ENCODE results near the gene TMEM135.
A peak's percentile ranks its signal among the peaks of the same experiment; 100 is the strongest.

TMEM135 gene

DNA sequence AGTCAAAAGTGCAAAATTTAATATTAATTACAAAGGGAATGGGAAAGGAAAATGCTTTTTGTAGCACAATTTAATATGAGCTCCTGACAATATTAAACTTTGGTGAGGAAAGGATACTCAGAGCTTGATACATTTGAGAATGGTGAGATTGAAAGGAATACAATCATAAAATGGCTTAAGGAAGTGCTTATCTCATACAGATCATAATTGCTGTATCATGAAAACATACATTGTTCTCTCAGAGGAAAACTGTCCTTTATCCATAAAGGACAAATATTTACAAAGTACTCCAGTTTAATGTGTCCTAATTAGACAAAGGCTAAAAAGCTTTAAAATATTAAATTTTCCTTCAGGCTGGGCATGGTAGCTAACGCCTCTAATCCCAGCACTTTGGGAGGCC, 260.4 kb downstream of the TMEM135 start:
- Histone ChIP-seq H2AK5ac (ENCODE audit: low read length, severe bottlenecking) (no peak overlapping the region), H3K9ac (ENCODE audit: low read length) (no peak overlapping the region), H3K4me2 (ENCODE audit: low read length, poor library complexity, severe bottlenecking) (no peak overlapping the region), H3K4me1 (ENCODE audit: control insufficient read depth, insufficient read depth, low read depth, low read length) (no peaks in the 10 kb centered on the region), H3K79me1 (replicated peaks; ENCODE audit: low read length, poor library complexity, severe bottlenecking) (peaks cover 3% of the 10 kb centered on the region), H3K14ac (ENCODE audit: low read length in 2 of 2) (no peak overlapping the region), H2BK120ac (ENCODE audit: low read depth, low read length) (no peak overlapping the region), H3K4ac (ENCODE audit: low read depth in 1 of 2, low read length in 2 of 2) (no peak overlapping the region), H3K18ac (ENCODE audit: low read depth in 1 of 2, low read length in 2 of 2) (no peak overlapping the region), H2AFZ (ENCODE audit: low read depth, low read length) (no peak overlapping the region), H3K27me3 (ENCODE audit: control insufficient read depth in 1 of 2, insufficient read depth in 1 of 2, low read length in 2 of 2) (no peaks in the 10 kb centered on the region), H4K8ac (ENCODE audit: low read length) (no peak overlapping the region), H2BK12ac (ENCODE audit: low read length in 2 of 2) (no peak overlapping the region), H3K9me3 (ENCODE audit: control insufficient read depth, low read length) (no peaks in the 10 kb centered on the region), H3K4me3 (ENCODE audit: insufficient read depth in 1 of 2, low read depth in 1 of 2, low read length in 2 of 2) (no peak overlapping the region), H4K91ac (ENCODE audit: low read length) (no peak overlapping the region), H2BK5ac (ENCODE audit: low read depth, low read length, poor library complexity, severe bottlenecking) (no peak overlapping the region), H3K36me3 (ENCODE audit: control insufficient read depth in 1 of 2, insufficient read depth in 2 of 2, low read depth in 1 of 2, low read length in 2 of 2) (peaks cover 0 to 3% of the 10 kb centered on the region in 2 experiments), H3K27ac (ENCODE audit: low read length, poor library complexity, severe bottlenecking) (no peak overlapping the region), H2BK15ac (ENCODE audit: low read depth, poor library complexity, severe bottlenecking) (no peak overlapping the region), H3K23ac (ENCODE audit: low read length in 2 of 2) (no peak overlapping the region)
- no peak for DNase-seq
- 100% methylated on average over 1 of the region's 1 CpG for WGBS

GRCh38 chr11:87299041-87299481, 261.3 kb downstream of the TMEM135 start:
- H2BK15ac ChIP-seq (ENCODE audit: low read depth, poor library complexity, severe bottlenecking): no peak overlapping the region
- H4K91ac ChIP-seq (ENCODE audit: low read length): no peak overlapping the region
- DNase-seq: peak; percentile 19
- peaks cover 0 to 9% of the 10 kb centered on the region in 2 experiments for H3K36me3 ChIP-seq (ENCODE audit: control insufficient read depth in 1 of 2, insufficient read depth in 2 of 2, low read depth in 1 of 2, low read length in 2 of 2)
- H3K9me3 ChIP-seq (ENCODE audit: control insufficient read depth, low read length): no peaks in the 10 kb centered on the region
- peaks cover 3% of the 10 kb centered on the region for H3K79me1 ChIP-seq (replicated peaks; ENCODE audit: low read length, poor library complexity, severe bottlenecking)
- no peak overlapping the region for H3K14ac ChIP-seq (ENCODE audit: low read length in 2 of 2)
- H2BK120ac ChIP-seq (ENCODE audit: low read depth, low read length): no peak overlapping the region
- no peak overlapping the region for H3K27ac ChIP-seq (ENCODE audit: low read length, poor library complexity, severe bottlenecking)
- H2AK5ac ChIP-seq (ENCODE audit: low read length, severe bottlenecking): no peak overlapping the region
- no peak overlapping the region for H3K4ac ChIP-seq (ENCODE audit: low read depth in 1 of 2, low read length in 2 of 2)
- no peak overlapping the region for H3K18ac ChIP-seq (ENCODE audit: low read depth in 1 of 2, low read length in 2 of 2)
- H2AFZ ChIP-seq (ENCODE audit: low read depth, low read length): no peak overlapping the region
- no peak overlapping the region for H2BK12ac ChIP-seq (ENCODE audit: low read length in 2 of 2)
- no peaks in the 10 kb centered on the region for H3K4me1 ChIP-seq (ENCODE audit: control insufficient read depth, insufficient read depth, low read depth, low read length)
- no peak overlapping the region for H4K8ac ChIP-seq (ENCODE audit: low read length)
- no peak overlapping the region for H3K23ac ChIP-seq (ENCODE audit: low read length in 2 of 2)
- no peak overlapping the region for H2BK5ac ChIP-seq (ENCODE audit: low read depth, low read length, poor library complexity, severe bottlenecking)
- H3K27me3 ChIP-seq (ENCODE audit: control insufficient read depth in 1 of 2, insufficient read depth in 1 of 2, low read length in 2 of 2): no peaks in the 10 kb centered on the region
- 100% methylated on average over 1 of the region's 1 CpG for WGBS
- H3K4me2 ChIP-seq (ENCODE audit: low read length, poor library complexity, severe bottlenecking): no peak overlapping the region
- H3K9ac ChIP-seq (ENCODE audit: low read length): no peak overlapping the region
- H3K4me3 ChIP-seq (ENCODE audit: insufficient read depth in 1 of 2, low read depth in 1 of 2, low read length in 2 of 2): no peak overlapping the region

DNA sequence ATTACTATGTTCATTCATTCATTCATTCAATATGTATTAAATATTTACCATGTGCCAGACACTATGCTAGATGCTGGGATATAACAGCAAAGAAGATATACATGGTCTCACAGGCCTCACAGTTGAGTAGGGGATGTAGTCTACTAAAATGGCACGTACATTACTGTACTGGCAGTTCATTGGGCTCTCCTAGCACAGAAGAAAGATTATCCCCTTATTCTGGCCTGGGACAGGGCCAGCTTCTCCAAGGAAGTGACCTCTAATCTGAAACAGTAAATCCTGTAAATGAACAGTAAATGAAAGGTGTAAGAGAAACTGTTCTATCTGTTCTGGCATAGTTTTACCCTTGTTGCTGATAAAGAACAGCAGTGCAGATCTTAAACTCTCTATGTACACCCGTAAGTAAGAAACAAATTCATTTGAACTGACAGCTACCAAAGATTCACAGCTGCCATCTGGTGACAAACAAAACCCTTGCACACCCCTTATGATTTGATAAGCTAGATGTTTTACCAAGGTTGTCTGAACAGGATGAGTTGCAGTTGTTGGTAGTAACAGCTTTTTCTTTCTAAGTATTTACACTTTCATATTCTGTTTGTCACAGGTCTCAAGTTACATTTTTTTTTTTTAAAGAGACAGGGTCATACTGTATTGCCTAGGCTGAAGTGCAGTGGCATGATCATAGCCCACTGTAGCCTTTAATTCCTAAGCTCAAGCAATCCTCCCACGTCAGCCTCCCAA, 263.1 kb downstream of the TMEM135 start:
- no peak overlapping the region for H4K91ac ChIP-seq (ENCODE audit: low read length)
- H2BK5ac ChIP-seq (ENCODE audit: low read depth, low read length, poor library complexity, severe bottlenecking): no peak overlapping the region
- H3K36me3 ChIP-seq (ENCODE audit: control insufficient read depth in 1 of 2, insufficient read depth in 2 of 2, low read depth in 1 of 2, low read length in 2 of 2): peaks cover 0 to 9% of the 10 kb centered on the region in 2 experiments
- no peak overlapping the region for H3K4me3 ChIP-seq (ENCODE audit: insufficient read depth in 1 of 2, low read depth in 1 of 2, low read length in 2 of 2)
- no peak overlapping the region for H2BK120ac ChIP-seq (ENCODE audit: low read depth, low read length)
- no peak overlapping the region for H3K14ac ChIP-seq (ENCODE audit: low read length in 2 of 2)
- no peak overlapping the region for H3K27ac ChIP-seq (ENCODE audit: low read length, poor library complexity, severe bottlenecking)
- WGBS: 83% methylated on average over 3 of the region's 3 CpGs
- no peak overlapping the region for H2AK5ac ChIP-seq (ENCODE audit: low read length, severe bottlenecking)
- H3K9ac ChIP-seq (ENCODE audit: low read length): peak overlapping the region; percentile 14
- peaks cover 3% of the 10 kb centered on the region for H3K79me1 ChIP-seq (replicated peaks; ENCODE audit: low read length, poor library complexity, severe bottlenecking)
- no peaks in the 10 kb centered on the region for H3K9me3 ChIP-seq (ENCODE audit: control insufficient read depth, low read length)
- no peak overlapping the region for H3K23ac ChIP-seq (ENCODE audit: low read length in 2 of 2)
- DNase-seq: peak; percentile 18
- no peak overlapping the region for H3K18ac ChIP-seq (ENCODE audit: low read depth in 1 of 2, low read length in 2 of 2)
- H2BK15ac ChIP-seq (ENCODE audit: low read depth, poor library complexity, severe bottlenecking): no peak overlapping the region
- no peaks in the 10 kb centered on the region for H3K4me1 ChIP-seq (ENCODE audit: control insufficient read depth, insufficient read depth, low read depth, low read length)
- H3K4ac ChIP-seq (ENCODE audit: low read depth in 1 of 2, low read length in 2 of 2): no peak overlapping the region
- H3K4me2 ChIP-seq (ENCODE audit: low read length, poor library complexity, severe bottlenecking): no peak overlapping the region
- no peaks in the 10 kb centered on the region for H3K27me3 ChIP-seq (ENCODE audit: control insufficient read depth in 1 of 2, insufficient read depth in 1 of 2, low read length in 2 of 2)
- H2BK12ac ChIP-seq (ENCODE audit: low read length in 2 of 2): no peak overlapping the region
- H4K8ac ChIP-seq (ENCODE audit: low read length): no peak overlapping the region
- no peak overlapping the region for H2AFZ ChIP-seq (ENCODE audit: low read depth, low read length)

DNA sequence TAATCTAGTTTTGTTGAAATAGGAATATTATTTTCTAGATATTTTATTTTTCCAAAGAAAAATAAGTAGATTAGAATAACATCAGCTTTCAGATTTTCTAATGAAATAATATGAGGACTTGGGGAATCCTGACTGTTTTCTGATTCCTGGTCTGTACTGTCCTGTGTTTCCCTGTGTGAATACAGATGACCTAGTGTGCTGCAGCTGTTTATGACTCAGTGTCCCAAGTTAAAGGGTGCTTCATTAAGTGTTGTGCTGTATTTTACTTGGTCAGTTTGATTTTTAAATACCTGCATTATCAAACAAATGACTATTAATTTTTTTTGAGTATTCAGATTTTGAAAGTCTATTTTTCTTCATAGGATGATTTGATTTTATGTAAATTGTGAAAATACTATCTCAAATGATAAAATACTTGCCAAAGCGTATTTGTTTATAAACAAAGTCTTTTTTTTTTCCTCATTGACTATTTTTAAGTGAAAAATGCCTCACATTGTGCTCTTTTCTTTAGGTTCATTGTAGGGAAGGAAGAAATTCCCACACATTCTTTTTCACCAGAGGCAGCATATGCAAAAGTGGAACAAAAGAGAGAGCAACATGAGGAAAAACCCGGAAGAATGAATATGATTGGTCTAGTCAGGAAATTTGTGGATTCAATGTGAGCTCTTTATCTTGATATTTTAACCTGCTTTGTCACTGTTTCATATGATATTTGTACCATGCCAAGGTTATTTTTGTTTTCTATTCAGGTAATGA, 264.2 kb downstream of the TMEM135 start:
- Histone ChIP-seq H3K18ac (ENCODE audit: low read depth in 1 of 2, low read length in 2 of 2) (no peak overlapping the region), H3K36me3 (ENCODE audit: control insufficient read depth in 1 of 2, insufficient read depth in 2 of 2, low read depth in 1 of 2, low read length in 2 of 2) (peaks cover 0 to 9% of the 10 kb centered on the region in 2 experiments), H3K27me3 (ENCODE audit: control insufficient read depth in 1 of 2, insufficient read depth in 1 of 2, low read length in 2 of 2) (no peaks in the 10 kb centered on the region), H3K4ac (ENCODE audit: low read depth in 1 of 2, low read length in 2 of 2) (no peak overlapping the region), H2BK15ac (ENCODE audit: low read depth, poor library complexity, severe bottlenecking) (no peak overlapping the region), H3K79me1 (replicated peaks; ENCODE audit: low read length, poor library complexity, severe bottlenecking) (peaks cover 2% of the 10 kb centered on the region), H4K91ac (ENCODE audit: low read length) (no peak overlapping the region), H3K4me1 (ENCODE audit: control insufficient read depth, insufficient read depth, low read depth, low read length) (no peaks in the 10 kb centered on the region), H2BK12ac (ENCODE audit: low read length in 2 of 2) (no peak overlapping the region), H2AFZ (ENCODE audit: low read depth, low read length) (no peak overlapping the region), H3K9me3 (ENCODE audit: control insufficient read depth, low read length) (no peaks in the 10 kb centered on the region), H3K4me3 (ENCODE audit: insufficient read depth in 1 of 2, low read depth in 1 of 2, low read length in 2 of 2) (no peak overlapping the region), H3K4me2 (ENCODE audit: low read length, poor library complexity, severe bottlenecking) (no peak overlapping the region), H2BK5ac (ENCODE audit: low read depth, low read length, poor library complexity, severe bottlenecking) (no peak overlapping the region), H4K8ac (ENCODE audit: low read length) (no peak overlapping the region), H3K9ac (ENCODE audit: low read length) (no peak overlapping the region), H3K27ac (ENCODE audit: low read length, poor library complexity, severe bottlenecking) (no peak overlapping the region), H3K14ac (ENCODE audit: low read length in 2 of 2) (no peak overlapping the region), H2AK5ac (ENCODE audit: low read length, severe bottlenecking) (no peak overlapping the region), H3K23ac (ENCODE audit: low read length in 2 of 2) (no peak overlapping the region), H2BK120ac (ENCODE audit: low read depth, low read length) (no peak overlapping the region)
- DNase-seq: no peak
- 0% methylated on average over 1 of the region's 2 CpGs for WGBS

All from mesenchymal stem cell (in vitro differentiated cells and primary cell).